Neural cell (in vitro differentiated cells): ENCODE measurements around the gene ILRUN.
"Not testable (repeated sequence)": the region's sequence is repeated elsewhere in the genome, so short reads cannot be mapped to it uniquely, and the experiment has no call there.

Experiments
- EP300 ChIP-seq: fragments of 450-650 bp; conservative IDR thresholded peaks from 2 replicates; pipeline ENCODE4 v1.6.1; 2014; ENCODE audit warnings: antibody characterized with exemption, mild to moderate bottlenecking, moderate library complexity; ENCODE audit not compliant: poor library complexity, severe bottlenecking
- POLR2AphosphoS5 ChIP-seq: IDR thresholded peaks from 2 replicates; pipeline ENCODE4 v1.6.1; 2012
- TF ChIP-seq, protein P1 (sequence below): fragments of 450-650 bp; IDR thresholded peaks from 2 replicates; pipeline ENCODE4 v1.5.1; 2014; ENCODE audit warnings: antibody characterized with exemption, mild to moderate bottlenecking, moderate library complexity; ENCODE audit not compliant: poor library complexity, severe bottlenecking

DNA sequence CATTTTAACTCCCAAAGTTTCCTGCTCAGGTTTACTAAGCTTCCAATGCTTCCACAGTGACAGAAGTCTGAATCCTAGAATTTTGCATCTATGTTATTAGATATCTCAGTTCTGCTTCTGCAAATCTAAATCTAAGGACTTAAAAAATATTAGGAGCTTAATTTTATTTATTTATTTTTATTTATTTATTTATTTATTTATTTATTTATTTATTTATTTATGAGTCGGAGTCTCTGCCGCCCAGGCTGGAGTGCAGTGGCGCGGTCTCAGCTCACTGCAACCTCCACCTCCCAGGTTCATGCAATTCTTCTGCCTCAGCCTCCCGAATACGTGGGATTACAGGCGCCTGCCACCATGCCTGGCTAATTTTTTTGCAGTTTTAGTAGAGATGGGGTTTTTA, 46.3 kb downstream of the ILRUN start:
- TF ChIP-seq, protein P1, sequence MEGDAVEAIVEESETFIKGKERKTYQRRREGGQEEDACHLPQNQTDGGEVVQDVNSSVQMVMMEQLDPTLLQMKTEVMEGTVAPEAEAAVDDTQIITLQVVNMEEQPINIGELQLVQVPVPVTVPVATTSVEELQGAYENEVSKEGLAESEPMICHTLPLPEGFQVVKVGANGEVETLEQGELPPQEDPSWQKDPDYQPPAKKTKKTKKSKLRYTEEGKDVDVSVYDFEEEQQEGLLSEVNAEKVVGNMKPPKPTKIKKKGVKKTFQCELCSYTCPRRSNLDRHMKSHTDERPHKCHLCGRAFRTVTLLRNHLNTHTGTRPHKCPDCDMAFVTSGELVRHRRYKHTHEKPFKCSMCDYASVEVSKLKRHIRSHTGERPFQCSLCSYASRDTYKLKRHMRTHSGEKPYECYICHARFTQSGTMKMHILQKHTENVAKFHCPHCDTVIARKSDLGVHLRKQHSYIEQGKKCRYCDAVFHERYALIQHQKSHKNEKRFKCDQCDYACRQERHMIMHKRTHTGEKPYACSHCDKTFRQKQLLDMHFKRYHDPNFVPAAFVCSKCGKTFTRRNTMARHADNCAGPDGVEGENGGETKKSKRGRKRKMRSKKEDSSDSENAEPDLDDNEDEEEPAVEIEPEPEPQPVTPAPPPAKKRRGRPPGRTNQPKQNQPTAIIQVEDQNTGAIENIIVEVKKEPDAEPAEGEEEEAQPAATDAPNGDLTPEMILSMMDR: not testable (repeated sequence)
- TF ChIP-seq EP300, POLR2AphosphoS5: not testable (repeated sequence)
